ENCODE measurements around the gene SPRN.

- peak; percentile 26 to 47 (median 36) for TF ChIP-seq CTCF (IDR thresholded peaks at IDR 0.05)
- TF ChIP-seq POLR2A (IDR thresholded peaks at IDR 0.05), result no peak
These were observed 14.4 kb upstream of the SPRN start for GRCh38 chr10:133438711-133439273.

All from right lobe of liver (tissue), 4 donors.